WERI-Rb-1 (cell line): ENCODE data around the gene IP6K2.
A peak's percentile ranks its signal among the peaks of the same experiment; 100 is the strongest.

Experiments
- DNase-seq: peaks from one replicate; pipeline ENCODE4 v3.0.0-alpha.2; 2020
- H3K27ac ChIP-seq: fragments of 250-450 bp; sonication (Bioruptor Pico); 2 replicates; pipeline ENCODE4 v1.5.1; 2020; ENCODE audit warnings: mild to moderate bottlenecking, moderate library complexity
- H3K27me3 ChIP-seq: fragments of 250-450 bp; sonication (Bioruptor Pico); 2 replicates; pipeline ENCODE4 v1.5.1; 2021; ENCODE audit warnings: mild to moderate bottlenecking, low read depth, moderate library complexity; ENCODE audit not compliant: insufficient read depth, severe bottlenecking
- H3K36me3 ChIP-seq: fragments of 250-450 bp; sonication (Bioruptor Pico); 2 replicates; pipeline ENCODE4 v1.5.1; 2020; ENCODE audit warnings: mild to moderate bottlenecking, moderate library complexity
- H3K4me3 ChIP-seq: 2 replicates; pipeline ENCODE4 v1.5.1; 2011; ENCODE audit warnings: low read depth, mild to moderate bottlenecking, control low read depth, low read length
- H3K9me3 ChIP-seq: fragments of 250-450 bp; sonication (Bioruptor Pico); 2 replicates; pipeline ENCODE4 v1.5.1; 2021; ENCODE audit warnings: mild to moderate bottlenecking, moderate library complexity; ENCODE audit not compliant: severe bottlenecking
- TF ChIP-seq, protein P1 (sequence below): IDR thresholded peaks from 2 replicates; pipeline ENCODE4 v1.5.1; 2011; ENCODE audit warnings: low read depth, mild to moderate bottlenecking, control low read depth, inconsistent platforms, low read length

Gene IP6K2

DNA sequence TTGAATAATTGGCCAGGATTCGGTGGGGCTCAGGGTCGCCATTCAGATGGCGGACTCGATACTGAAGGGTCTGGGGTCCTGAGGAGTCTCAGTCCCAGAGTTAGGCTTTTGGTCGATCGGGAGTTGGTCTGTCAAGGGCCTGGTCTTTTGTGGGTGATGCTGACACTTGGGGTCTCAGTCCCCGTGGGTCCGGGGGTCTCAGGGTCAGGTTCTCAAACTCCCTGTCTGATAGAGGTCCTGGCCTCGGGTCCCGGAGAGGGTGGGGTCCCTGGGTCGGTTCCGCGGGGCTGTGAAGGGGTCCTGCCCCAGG is 31.8 kb downstream of the IP6K2 start:
- peaks cover 71% of the 10 kb centered on the region for H3K36me3 ChIP-seq
- TF ChIP-seq, protein P1, sequence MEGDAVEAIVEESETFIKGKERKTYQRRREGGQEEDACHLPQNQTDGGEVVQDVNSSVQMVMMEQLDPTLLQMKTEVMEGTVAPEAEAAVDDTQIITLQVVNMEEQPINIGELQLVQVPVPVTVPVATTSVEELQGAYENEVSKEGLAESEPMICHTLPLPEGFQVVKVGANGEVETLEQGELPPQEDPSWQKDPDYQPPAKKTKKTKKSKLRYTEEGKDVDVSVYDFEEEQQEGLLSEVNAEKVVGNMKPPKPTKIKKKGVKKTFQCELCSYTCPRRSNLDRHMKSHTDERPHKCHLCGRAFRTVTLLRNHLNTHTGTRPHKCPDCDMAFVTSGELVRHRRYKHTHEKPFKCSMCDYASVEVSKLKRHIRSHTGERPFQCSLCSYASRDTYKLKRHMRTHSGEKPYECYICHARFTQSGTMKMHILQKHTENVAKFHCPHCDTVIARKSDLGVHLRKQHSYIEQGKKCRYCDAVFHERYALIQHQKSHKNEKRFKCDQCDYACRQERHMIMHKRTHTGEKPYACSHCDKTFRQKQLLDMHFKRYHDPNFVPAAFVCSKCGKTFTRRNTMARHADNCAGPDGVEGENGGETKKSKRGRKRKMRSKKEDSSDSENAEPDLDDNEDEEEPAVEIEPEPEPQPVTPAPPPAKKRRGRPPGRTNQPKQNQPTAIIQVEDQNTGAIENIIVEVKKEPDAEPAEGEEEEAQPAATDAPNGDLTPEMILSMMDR, result no peak
- peak overlapping the region; percentile 82 for H3K4me3 ChIP-seq

DNA sequence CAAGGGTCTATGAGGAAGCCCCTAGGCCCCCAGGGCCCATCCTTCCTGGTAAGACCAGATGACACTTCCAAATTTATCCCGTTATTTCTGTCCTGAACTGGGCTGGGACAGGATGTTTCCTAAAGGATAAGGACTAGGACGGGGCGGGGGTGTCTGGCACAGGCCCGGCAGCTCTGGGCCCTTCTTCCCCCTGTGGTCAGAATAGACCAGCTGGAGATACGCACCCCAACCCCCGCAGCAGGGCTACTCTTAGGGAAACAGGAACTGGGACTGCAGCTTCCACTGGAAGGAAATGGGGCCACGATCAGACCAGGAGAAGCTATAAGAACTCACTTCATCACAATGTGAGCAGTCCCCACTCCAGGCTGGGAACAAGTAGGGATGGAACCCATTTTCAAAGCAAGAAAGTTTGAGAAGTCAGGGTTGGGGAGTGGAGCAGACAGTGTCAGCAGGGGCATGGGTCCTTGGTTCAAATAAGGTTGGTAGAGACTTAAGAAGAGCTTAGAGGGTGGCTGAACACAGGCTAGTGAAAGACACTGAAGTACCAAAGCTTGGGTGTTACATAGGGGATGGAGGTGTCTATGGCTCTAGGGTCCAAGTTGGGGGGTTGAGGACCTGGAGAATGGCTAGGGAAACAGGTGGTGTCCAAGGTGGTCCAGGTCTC is 32.4 kb downstream of the IP6K2 start:
- Histone ChIP-seq H3K27ac (no peak overlapping the region; the same call in 1 of the 2 replicates), H3K36me3 (peaks cover 71% of the 10 kb centered on the region), H3K9me3 (no peaks in the 10 kb centered on the region), H3K27me3 (no peaks in the 10 kb centered on the region), H3K4me3 (peak overlapping the region; percentile 82)
- DNase-seq, result peak; percentile 35
- TF ChIP-seq, protein P1, result no peak

More for the DNA sequence above, 31.8 kb downstream of the IP6K2 start:
- no peak for DNase-seq
- Histone ChIP-seq H3K27me3 (no peaks in the 10 kb centered on the region), H3K9me3 (no peaks in the 10 kb centered on the region), H3K27ac (peak overlapping the region; percentile 95)

DNA sequence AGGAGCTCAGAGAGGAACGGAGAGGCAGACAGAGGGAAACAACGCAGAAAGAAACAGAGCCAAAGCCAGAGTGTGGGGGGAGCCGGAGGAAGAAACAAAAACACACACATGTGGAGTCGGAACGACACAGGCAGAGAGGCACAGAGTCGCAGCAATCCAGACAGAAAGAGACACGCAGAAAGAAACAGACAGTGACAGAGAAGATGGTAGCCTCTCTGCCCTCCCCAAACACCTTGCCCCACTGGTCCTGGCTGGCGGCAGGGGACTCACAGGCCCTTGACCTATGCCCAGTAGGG is 33.0 kb downstream of the IP6K2 start:
- no peak for DNase-seq
- no peaks in the 10 kb centered on the region for H3K27me3 ChIP-seq
- no peak overlapping the region for H3K4me3 ChIP-seq
- TF ChIP-seq, protein P1, result no peak
- H3K36me3 ChIP-seq, result peaks cover 71% of the 10 kb centered on the region
- no peaks in the 10 kb centered on the region for H3K9me3 ChIP-seq
- H3K27ac ChIP-seq, result no peak overlapping the region; the same call in 1 of the 2 replicates

DNA sequence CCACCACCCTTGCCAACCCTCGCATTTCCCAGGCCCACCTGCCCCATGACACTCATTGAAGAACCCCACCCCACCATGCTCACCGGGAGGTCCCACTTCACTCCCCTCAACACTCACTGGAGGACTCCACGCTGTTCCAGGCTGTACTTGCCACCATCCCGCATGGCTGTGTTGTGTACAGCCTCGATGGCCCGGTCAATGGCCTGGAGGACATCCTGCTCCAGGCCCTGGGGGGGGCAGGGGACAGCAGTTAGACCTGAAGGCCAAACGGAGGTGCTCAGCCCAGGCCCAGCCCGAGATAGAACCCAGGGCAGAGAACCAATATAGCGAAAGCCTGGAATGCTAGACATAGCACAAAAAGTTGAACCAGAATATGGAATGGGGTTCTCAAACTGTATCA is 34.2 kb downstream of the IP6K2 start:
- no peaks in the 10 kb centered on the region for H3K9me3 ChIP-seq
- DNase-seq, result no peak
- H3K27ac ChIP-seq, result no peak overlapping the region
- H3K36me3 ChIP-seq, result peaks cover 71% of the 10 kb centered on the region
- no peak overlapping the region for H3K4me3 ChIP-seq
- TF ChIP-seq, protein P1, result no peak
- no peaks in the 10 kb centered on the region for H3K27me3 ChIP-seq

DNA sequence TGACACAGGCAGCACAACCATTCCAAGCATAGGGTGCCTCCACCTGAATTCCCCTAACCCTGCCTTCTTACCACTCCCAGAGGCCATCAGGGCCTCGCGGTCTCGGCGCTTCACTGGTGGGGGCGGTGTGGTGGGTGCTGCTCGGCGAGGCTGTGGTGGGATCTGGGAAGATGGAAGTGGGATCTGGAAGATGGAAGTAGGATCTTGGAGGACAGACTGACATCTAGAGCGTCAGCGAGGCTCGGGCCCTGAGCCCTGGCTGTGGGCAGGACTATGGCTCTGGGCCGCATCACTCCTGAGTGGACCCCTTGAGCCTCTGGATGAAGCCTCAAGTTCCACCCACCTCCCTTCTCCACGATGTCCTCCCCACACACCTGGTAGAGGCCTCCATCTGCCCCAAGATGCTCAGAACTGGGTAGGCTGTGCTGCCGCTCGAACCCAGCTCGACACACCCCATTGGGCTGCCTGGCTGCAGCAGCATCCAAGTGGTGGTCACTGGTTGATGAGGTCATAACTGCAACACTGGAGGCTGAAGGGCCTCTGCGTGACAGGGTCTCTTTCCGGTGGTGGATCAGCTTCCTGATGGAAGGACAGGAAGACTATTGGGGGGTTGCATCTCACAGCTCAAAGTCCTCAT is 34.9 kb downstream of the IP6K2 start:
- no peak overlapping the region for H3K4me3 ChIP-seq
- H3K9me3 ChIP-seq, result no peaks in the 10 kb centered on the region
- no peak for DNase-seq
- H3K27me3 ChIP-seq, result no peaks in the 10 kb centered on the region
- H3K27ac ChIP-seq, result no peak overlapping the region
- H3K36me3 ChIP-seq, result peaks cover 70% of the 10 kb centered on the region
- TF ChIP-seq, protein P1, result no peak

DNA sequence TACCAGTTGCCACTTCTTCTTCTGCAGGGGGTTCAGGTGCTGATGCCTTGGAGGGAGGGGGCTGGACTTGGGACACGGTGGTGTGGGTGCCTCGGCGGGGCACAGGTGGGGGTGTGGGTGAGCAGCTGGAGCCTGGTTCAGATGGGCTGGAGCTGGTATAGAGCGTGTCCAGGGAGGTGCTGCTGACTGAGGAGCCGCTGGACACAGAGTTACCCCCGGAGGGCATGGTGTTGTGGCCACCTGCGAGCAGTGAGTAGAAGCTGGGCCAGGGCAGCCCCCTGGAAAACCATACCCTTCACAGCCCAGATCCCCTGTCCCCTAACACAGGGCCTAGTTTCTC is 35.5 kb downstream of the IP6K2 start:
- H3K36me3 ChIP-seq, result peaks cover 74% of the 10 kb centered on the region
- H3K9me3 ChIP-seq, result no peaks in the 10 kb centered on the region
- no peak for DNase-seq
- TF ChIP-seq, protein P1, result no peak
- H3K27ac ChIP-seq, result no peak overlapping the region
- H3K27me3 ChIP-seq, result no peaks in the 10 kb centered on the region
- no peak overlapping the region for H3K4me3 ChIP-seq
